H7 (cell line): ENCODE data around the gene KRT86. TPM values are rescaled to one million over a fixed set of nuclear protein-coding genes. Genes with fewer than 3 reads are reported as not detected.
A peak's percentile ranks its signal among the peaks of the same experiment; 100 is the strongest.

Source experiments
- DNase-seq: peaks from one replicate; pipeline ENCODE4 v3.0.0; 2012
- H3K27me3 ChIP-seq: 2 replicates; pipeline ENCODE4 v1.6.0; 2011; ENCODE audit warnings: mild to moderate bottlenecking, low read length; ENCODE audit not compliant: control insufficient read depth, insufficient read depth
- H3K36me3 ChIP-seq: replicated peaks from 2 replicates; pipeline ENCODE4 v1.5.1; 2011; ENCODE audit warnings: low read length; ENCODE audit not compliant: control insufficient read depth, insufficient read depth
- H3K4me3 ChIP-seq: 2 replicates; pipeline ENCODE4 v1.5.1; 2011; ENCODE audit warnings: low read depth, mild to moderate bottlenecking, control low read depth, low read length, moderate library complexity; ENCODE audit not compliant: insufficient read depth
- total RNA-seq: library from RNA; depleted of rRNA; stranded (reverse); fragments of >200 nt; shearing (Covaris generic); gene quantifications from 2 replicates; pipeline ENCODE4 v1.2.3, GENCODE V29; 2014

KRT86 gene
- total RNA-seq, 1 experiment from 2014 or later: not detected

DNA sequence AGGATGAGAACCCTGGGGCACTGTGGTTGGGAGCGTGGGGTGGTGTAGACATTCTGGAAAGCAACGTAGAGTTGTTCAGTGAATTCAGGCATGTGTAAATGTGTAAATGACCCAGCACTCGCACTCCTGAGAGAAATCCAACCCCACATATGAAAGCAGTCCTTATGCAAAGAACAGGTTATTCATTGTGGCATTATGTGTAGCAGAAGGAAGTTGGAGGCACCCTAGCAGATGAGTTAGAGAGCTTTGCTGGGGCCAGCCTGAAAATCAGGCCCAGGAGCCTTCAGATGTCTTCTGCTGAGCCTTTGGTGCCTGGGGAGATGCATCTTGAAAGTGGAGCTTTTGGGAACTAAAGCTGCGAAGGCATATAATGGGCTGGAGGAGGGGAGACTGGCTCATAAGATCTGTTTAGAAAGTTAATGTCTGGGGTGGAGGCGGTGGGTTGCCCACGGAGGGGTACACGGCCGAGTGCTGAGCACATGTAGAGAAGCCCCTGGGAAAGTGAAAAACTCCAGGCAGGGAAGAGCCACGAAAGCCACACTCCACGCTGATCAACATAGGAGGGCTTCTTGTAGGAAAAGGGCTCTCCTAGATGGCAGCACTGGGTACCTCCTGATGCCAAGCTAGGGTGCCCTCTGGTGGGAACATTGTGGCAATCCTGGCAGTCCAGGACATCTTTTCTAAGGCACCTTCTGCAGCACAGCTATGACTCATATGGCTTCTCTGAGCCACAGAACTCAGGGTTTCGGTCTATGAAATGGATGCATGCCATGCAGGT is 52.8 kb downstream of the KRT86 start:
- peak; percentile 92 for DNase-seq
- H3K27me3 ChIP-seq: no peaks in the 10 kb centered on the region

DNA sequence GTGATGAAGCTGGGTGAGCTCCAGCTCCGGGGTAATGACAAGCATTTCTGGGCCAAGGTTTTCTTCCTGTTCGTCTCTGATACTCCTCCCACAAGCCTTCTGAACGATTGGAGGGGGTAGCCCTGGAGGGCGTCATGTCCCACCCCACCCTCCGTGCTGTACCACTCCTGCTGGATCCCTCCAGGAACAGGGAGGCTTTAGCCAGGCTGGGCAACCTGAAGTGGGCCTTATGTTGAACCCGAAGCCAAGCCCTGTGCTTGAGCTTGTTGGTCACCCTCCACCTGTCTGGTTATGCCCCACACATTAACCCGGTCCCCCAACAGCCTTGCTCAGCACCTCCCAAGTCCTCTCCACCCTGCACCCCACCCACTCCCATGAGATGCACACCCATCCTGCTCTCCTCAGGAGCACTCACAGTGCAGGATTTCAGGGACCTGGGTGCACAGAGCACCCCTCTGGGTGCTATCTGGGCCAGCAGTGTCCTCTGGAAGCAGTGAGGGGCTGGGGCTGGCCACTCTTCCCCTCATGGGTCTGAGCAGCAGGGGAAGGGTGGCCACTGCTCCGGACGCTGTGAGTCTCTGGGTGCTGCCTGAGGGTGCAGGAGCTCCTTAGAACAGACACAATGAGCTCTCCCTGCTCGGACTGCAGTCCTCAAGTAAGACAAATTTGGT is 53.5 kb downstream of the KRT86 start:
- Histone ChIP-seq H3K4me3 (no peak overlapping the region), H3K36me3 (no peaks in the 10 kb centered on the region), H3K27me3 (no peaks in the 10 kb centered on the region)
- DNase-seq: no peak

More for the DNA sequence above, 52.8 kb downstream of the KRT86 start:
- H3K4me3 ChIP-seq: no peak overlapping the region
- H3K36me3 ChIP-seq: no peaks in the 10 kb centered on the region

- Histone ChIP-seq H3K4me3 (no peak overlapping the region), H3K27me3 (no peaks in the 10 kb centered on the region), H3K36me3 (no peaks in the 10 kb centered on the region)
- DNase-seq: no peak
Measured at GRCh38 chr12:52331039-52331438, 56.6 kb downstream of the KRT86 start.

DNA sequence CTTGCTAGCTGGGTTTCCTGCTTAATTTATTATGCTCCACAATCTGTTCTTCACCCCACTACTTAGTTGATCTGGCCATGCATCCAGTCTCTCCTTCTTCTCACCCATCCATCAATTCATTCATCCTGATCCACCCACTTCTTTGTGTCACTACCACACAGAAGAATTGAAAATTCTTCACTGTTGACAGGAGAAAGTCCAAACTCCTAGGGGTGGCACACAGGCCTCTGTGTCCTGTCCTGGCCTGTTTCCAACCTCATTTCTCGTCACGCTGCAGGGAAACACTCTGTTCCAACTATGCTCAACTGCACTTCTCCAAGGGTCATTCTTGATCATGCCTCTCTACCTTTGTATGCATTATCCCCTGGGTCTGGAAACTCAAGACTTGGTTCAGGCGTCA is 57.4 kb downstream of the KRT86 start:
- Histone ChIP-seq H3K4me3 (no peak overlapping the region), H3K27me3 (no peaks in the 10 kb centered on the region), H3K36me3 (no peaks in the 10 kb centered on the region)
- DNase-seq: no peak

- Histone ChIP-seq H3K4me3 (no peak overlapping the region), H3K36me3 (no peaks in the 10 kb centered on the region), H3K27me3 (no peaks in the 10 kb centered on the region)
- DNase-seq: no peak
Measured at GRCh38 chr12:52332381-52332780, 57.9 kb downstream of the KRT86 start.

DNA sequence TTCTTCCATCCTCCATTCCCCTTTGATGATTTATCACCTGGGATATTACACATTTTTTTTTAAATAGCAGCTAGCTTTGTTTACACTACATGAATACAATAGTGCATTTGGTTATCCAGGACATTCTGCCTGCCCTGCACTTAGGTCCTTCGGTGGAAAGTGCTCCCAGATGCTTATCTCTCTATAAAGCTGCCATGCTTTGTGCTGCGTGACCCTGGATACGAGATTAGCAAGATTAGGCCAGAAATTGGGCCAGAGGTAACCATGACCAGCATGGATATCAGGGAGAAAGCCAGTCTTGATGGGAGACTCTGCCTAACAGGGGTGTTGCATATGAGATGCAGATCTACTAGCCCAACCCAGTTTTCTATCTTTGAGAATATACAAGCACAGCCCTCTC is 58.9 kb downstream of the KRT86 start:
- no peak for DNase-seq
- Histone ChIP-seq H3K27me3 (no peaks in the 10 kb centered on the region), H3K36me3 (no peaks in the 10 kb centered on the region), H3K4me3 (no peak overlapping the region)

- Histone ChIP-seq H3K36me3 (no peaks in the 10 kb centered on the region), H3K27me3 (no peaks in the 10 kb centered on the region), H3K4me3 (no peak overlapping the region)
- DNase-seq: no peak
Measured at GRCh38 chr12:52334185-52334584, 59.7 kb downstream of the KRT86 start.

DNA sequence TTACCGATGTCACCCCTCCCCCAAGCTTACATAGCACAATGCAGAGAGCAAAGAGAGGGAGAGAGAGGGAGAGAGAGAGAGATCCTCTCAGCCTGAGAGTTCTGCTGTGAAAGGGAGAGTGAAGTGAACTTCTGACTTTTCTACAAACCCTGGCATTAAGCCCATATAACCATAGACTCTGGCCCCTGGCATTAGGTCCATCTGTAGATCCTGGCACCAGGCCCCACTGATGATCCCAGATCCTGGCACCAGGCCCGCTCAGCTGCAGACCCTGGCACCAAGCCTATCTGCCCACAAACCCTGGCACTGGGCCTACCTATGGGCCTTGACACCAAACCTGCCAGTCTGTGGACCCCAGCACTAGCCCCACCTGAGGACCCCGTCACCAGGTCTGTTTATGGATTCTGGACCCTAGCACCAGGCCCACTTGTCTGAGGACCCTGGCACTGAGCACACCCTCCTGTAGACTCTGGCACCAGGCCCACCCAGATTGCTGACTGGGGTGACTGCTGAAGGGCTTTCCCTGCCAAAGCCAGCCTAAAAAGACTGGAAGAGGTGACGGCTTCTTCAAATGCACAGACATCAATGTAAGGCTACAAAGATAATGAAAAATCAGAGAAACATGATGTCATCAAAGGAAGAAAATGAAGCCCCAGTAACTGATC is 61.3 kb downstream of the KRT86 start:
- DNase-seq: no peak
- no peaks in the 10 kb centered on the region for H3K27me3 ChIP-seq
- H3K36me3 ChIP-seq: no peaks in the 10 kb centered on the region
- H3K4me3 ChIP-seq: no peak overlapping the region

- Histone ChIP-seq H3K36me3 (no peaks in the 10 kb centered on the region), H3K4me3 (no peak overlapping the region), H3K27me3 (no peaks in the 10 kb centered on the region)
- DNase-seq: no peak
Measured at GRCh38 chr12:52336641-52337040, 62.2 kb downstream of the KRT86 start.

DNA sequence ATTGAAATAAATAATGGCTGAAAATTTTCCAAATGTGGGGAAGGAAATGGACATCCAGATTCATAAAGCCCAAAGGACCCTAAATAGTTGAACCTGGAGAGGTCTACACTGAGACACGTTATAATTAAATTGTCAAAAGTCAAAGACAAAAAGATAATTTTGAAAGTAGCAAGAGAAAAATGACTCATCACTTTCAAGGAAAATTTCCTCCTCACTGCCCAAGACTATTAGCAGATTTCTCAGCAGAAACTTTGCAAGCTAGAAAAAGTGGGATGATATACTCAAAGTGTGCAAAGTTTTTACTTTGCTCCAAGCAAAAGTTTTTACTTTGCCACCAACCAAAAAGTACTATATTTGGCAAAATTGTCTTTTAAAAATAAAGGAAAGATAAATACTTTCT is 62.6 kb downstream of the KRT86 start:
- no peak for DNase-seq
- H3K36me3 ChIP-seq: no peaks in the 10 kb centered on the region
- H3K27me3 ChIP-seq: no peaks in the 10 kb centered on the region
- no peak overlapping the region for H3K4me3 ChIP-seq

DNA sequence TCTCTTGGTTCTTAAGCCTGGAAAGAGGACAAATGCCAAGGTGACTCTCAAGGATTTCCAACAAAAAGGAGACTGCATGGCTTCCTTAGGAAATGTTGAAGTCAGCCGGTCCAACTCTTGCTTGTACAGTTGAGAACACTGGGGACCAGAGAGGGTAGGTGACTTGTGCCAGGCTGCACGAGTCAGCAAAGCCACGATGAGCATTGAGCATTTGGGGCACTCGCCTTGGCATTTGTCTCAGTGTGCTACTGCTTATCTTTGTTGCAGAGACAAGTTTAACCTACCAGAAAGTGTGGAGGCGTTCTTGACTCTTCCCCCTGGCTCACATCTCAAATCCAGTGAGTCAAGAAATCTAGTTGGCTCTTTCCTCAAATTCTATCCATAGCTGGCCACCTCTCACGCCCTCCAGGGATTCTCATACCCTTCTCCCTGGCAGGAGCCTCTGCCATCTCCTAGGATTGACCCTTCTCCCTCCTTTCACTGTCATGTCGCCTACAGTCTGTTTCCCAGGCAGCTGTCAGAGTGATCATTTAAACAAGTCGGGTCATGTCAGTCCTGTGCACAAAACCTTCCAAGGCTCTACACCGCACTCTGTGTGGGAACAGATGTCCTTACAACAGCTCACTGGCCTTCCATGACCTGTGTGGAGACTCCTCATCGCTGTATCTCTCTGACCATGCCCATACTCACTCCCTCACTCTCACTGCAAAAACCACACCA is 64.0 kb downstream of the KRT86 start:
- H3K4me3 ChIP-seq: no peak overlapping the region
- no peaks in the 10 kb centered on the region for H3K36me3 ChIP-seq
- no peaks in the 10 kb centered on the region for H3K27me3 ChIP-seq
- DNase-seq: no peak

DNA sequence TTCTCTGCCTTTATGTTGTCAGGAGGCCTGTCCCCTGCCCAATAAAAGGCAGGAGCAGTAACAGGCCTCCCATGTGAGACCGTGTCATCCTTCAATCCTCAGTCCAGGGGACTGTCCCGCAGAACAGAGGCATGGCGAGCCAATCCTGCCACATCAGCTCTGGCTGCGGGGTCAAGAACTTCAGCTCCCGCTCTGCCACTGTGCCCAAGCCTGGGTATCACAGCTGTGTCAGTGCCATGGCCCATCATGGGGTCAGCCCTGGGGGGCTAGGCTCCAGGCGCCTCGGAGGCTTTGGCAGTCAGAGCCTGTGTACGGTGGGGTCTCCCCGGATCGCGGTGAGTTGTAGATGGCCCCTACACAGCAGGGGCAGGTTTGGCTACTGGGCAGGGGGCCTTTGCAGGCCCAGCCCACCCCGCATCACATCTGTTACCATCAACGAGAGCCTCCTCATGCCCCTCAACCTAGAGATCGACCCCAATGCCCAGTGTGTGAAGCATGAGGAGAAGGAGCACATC is 66.7 kb downstream of the KRT86 start:
- Histone ChIP-seq H3K36me3 (no peaks in the 10 kb centered on the region), H3K4me3 (no peak overlapping the region), H3K27me3 (no peaks in the 10 kb centered on the region)
- no peak for DNase-seq

GRCh38 chr12:52342781-52343490 is 68.5 kb downstream of the KRT86 start:
- Histone ChIP-seq H3K36me3 (no peaks in the 10 kb centered on the region), H3K27me3 (no peaks in the 10 kb centered on the region), H3K4me3 (no peak overlapping the region)
- no peak for DNase-seq

DNA sequence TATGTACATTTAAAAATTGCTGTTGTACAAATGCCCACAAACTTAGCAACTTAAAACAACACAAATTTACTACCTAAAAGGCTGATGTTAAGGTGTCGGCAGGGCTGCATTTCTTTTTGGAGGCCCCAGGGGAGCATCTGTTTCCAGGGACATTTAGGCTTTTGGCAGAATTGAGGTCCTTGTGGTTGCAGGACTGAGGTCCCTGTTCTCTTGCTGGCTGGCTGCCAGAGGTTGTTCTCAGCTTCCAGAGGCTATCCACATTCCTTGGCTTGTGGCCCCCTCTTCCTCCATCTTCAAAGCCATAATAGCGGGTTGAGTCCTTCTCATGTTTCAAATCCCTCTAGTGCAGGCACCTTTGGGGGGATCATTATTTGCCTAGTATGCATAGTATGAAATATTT is 69.1 kb downstream of the KRT86 start:
- no peaks in the 10 kb centered on the region for H3K27me3 ChIP-seq
- H3K4me3 ChIP-seq: no peak overlapping the region
- no peak for DNase-seq
- no peaks in the 10 kb centered on the region for H3K36me3 ChIP-seq
